ENCODE data around the gene CSF1. TPM values are rescaled to one million over a fixed set of nuclear protein-coding genes. Genes with fewer than 3 reads are reported as not detected.
"Not testable (repeated sequence)": the region's sequence is repeated elsewhere in the genome, so short reads cannot be mapped to it uniquely, and the experiment has no call there.

The CSF1 gene
- total RNA-seq, 1 donor from 2014 or later = 4.6 TPM

DNA sequence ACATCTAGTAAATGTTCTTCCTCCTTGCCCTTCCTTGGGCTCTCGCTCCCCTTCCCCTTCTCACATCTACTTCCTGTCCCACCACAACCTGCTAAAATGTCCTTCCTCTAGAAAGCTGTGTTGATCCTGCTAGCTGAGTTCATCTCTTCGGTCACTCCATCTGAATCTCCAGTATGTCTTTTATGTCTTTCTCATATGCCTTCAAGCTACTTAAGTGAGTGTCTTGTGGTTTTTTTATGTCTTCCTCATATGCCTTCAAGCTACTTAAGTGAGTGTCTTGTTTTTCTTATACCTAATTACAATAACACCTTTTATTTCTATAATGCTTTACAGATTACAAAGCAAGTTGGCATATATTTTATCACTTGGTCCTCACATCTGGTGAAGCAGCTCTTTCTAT lies 33.9 kb downstream of the CSF1 start:
- ATAC-seq = no peak

DNA sequence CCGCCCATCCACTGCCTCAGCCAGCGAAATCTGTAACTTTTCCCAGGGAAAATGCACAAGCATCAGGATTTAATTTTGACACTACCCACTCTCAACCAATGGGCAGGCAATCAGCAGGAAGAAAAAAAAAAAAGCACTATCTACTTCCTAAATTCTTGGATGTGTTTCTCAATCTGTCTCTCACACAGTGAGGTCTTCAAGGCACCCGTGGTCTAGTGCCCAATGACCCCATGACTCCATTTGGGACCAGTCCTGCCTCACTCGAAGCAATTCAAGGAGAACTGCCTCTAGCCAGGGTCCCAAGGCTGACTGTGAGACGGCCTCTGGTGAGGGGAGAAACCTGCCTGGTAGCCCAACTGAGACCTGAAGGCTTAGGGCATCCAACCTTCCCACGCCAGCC lies 35.9 kb downstream of the CSF1 start:
- no peak for ATAC-seq

DNA sequence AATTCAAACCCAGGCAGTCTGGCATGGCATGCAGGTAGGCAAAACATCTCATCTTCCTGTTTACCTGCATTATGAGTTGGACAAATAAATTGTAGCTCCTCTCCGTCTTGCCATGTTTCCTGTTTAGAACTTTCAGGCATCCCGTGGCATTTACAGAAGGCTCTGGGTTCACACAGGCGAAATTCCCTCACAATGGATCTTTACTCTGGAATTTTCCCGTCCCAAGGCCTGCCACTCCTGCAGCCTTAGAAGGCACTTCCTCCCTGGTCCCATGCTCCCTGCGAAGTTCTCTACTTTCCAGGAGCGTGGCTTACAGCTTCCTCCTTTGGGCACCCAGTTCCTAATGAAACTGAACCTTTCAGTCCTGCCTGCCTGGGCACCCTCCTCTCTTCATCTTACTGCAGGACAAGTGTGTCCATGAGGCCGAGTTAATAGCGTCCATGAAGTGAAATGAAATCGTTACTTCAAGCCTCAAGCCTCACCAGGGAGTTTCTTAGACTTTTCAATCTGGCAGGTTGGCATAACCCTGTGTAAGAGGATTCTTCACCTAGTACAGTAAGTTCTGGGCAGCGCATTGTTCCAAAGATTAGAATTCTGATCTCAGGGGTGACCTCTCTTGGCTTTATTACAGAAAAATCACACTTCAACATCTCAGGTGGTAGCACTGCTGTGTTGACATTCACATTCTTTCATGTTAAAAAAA lies 37.1 kb downstream of the CSF1 start:
- ATAC-seq = no peak

DNA sequence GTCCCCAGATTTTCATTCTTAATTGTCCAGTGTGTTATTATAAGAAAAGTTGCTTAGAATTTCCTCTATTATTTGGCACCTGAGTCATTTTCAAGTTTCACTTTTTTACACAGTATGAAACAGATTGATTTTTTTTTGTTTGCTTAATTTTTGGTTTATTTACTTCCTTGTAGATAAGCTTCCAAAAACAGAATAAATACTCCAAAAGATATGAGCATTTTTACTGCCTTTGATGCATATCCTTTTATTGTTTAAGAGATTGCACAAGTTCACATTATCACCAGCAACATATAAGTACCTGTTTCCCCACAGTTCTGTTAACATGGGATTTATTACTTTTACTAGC lies 37.6 kb downstream of the CSF1 start:
- no peak for ATAC-seq

DNA sequence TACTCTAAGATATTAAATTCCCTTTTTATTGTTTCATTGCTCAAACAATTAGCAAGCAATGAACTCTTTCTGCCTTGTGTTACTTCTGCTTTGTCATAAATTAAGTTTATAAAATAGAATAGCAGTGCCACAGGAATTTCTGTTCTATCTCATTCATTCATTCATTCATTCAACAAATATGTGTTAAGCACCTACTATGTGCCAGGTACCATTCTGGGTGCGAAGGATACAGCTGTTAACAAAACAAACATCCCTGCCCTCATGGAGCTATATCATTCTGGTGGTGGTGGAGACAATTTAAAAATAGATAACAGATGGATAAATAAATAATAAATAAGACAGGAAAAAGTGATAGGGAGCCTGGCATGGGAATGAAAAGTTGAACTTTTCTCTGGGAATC lies 39.4 kb downstream of the CSF1 start:
- ATAC-seq = no peak

DNA sequence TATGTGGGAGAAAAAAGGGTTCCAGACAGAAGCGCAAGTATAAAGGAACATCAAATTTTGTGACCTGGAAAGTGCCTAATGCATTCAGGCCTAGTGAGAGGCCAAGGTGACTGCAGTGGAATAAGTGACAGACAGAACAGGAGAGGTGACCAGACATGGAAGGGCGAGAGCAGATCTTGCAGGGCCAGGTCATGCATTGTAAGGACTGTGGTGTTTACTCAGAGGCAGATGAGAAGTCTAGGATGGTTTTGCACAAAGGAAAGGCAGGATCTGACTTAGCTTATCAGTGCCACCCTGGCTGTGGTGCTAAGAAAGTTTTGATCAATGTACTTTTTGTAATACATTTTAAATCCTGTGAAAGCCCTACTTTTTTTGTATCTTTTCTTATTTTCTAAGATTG lies 39.9 kb downstream of the CSF1 start:
- no peak for ATAC-seq

DNA sequence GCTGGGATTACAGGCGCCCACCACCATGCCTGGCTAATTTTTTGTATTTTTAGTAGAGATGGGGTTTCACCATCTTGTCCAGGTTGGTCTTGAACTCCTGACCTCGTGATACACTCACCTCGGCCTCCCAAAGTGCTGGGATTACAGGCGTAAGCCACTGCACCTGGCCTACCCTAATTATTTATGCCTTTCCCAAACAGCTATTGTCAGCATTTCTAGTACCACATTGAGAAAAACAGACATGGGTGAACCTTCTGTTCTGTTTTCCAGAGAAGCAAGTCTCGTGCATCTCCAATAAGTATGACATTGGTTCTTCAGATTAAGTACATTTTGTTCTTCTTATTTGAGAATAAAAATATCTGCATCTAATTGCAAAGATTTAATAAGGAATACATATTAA lies 40.9 kb downstream of the CSF1 start:
- ATAC-seq = not testable (repeated sequence)

DNA sequence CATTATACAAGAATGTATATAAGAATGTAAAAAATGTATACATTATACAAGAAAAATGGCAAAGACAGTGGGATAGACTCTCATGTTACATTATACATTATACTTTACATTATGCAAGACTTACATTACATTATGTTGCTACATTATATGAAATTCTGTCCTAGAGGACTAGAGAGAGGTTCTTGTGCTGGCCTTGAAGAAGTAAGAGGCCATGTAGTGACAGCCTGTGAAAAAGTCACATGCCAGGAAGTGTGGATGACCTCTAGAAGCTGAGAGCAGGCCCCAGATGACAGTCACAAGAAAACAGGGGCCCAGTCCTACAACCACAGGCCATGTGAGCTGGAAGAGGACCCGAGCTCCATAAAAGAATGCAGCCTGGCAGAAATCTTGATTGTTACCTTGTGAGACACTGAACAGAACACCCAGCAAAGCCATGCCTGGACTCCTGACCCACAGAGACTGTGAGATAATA lies 43.4 kb downstream of the CSF1 start:
- ATAC-seq = no peak

DNA sequence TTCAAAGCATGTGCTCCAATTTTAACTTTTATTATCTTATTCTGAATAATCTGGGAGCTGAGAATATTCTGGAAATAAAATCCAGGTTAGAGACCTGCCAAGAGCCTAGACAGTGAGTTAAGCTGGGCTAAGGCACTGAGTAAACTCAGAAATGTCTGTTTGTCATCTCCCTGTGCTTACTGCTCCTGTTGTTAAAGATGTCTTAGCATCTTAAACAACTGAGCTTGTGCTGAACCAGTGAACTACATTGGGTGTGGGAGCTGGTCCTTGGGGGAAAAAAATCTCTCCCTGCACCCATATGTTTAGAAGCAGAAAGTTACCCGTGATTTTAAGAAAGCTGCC lies 49.0 kb downstream of the CSF1 start:
- no peak for ATAC-seq

DNA sequence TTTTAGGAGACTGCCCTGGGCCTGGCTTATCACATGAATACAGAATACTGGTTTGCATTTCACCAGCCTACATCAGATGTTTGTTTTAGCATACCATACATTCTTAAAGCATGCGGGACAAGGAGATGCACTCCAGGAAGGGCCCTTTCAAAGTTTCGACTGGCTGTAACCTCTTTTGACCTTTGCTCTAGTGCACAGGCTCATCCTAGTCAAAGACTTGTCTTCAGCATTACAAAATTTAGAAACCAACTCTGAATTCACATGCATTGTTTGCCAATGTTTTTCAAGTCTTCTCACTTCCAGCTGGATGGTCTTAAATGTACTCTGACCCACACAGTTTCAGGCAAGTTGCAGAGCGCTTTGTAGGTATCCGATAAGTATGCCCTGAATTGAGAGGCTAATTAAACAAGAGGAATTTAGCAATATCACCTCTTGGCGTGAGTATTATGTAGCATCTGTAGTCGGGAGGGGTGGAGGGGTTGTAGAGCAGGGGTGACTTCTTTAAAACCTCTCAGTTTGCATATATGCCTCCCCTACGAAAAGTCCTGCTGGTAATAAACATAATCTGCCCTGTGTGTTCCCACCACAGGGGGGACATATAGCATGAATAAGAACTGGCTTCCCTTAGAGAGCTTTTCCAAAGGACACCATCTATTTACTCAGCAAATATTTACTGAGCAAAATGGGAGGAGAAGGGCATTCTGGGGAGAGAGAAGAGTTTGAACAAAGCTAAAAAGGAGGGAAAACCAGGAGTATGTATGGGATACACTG lies 49.5 kb downstream of the CSF1 start:
- no peak for ATAC-seq

DNA sequence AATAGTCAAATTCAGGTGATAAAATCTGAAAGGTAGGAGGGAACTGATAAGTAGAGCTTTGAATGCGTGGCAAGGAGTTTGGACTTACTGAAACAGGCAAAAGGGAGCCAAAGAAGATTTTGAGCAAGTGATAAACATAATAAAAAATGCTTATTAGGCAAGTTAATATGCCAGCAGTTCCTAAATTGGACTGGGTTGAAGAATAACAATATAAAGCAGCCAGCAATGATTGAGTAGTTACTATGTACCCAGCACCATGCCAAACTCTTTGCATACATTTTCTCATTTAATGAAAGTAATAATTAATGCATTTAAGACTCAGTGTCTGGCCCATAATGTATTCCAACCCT lies 50.1 kb downstream of the CSF1 start:
- ATAC-seq = no peak

DNA sequence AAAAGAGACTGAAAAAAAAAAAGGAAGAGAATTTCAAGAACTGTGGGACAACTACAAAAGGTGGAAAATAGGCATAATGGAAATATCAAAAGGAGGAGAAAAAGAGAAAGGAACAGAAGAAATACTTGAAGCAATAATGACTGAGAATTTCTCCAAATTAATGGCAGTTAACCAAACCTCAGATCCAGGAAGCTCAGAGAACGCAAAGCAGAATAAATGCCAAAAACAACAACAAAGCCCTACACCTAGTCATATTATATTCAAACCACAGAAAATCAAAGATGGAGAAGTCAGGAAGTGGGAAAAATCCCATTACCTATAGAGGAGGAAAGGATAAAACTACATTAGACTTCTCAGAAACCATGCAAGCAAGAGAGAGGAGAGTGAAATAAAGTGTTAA lies 53.2 kb downstream of the CSF1 start:
- no peak for ATAC-seq

DNA sequence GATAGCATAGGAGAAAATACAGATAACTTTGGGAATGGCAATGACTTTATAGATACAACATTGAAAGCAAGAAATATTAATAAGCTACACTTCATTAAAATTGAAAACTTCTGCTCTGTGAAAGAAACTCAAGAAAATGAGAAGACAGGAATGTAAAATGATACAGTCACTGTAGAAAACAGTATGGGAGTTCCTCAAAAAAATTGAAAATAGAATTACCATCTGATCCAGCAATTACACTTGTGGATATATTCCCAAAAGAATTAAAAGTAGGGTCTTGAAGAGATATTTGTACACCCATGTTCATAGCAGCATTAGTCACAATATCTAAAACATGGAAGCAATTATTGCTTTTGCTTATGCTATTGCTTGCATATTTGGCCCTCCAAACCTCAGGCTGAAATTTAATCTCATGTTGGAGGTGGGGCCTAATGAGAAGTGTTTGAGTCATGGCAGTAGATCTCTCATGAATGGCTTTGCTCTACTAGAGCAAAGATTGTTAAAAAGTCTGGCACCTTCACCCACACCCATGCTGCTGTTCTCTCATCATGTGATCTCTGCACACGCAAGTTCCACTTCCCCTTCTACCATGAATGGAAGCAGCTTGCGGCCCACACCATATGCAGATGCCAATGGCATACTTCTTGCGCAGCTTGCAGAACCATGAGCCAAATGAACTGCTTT lies 58.6 kb downstream of the CSF1 start:
- ATAC-seq = peak; percentile 35

DNA sequence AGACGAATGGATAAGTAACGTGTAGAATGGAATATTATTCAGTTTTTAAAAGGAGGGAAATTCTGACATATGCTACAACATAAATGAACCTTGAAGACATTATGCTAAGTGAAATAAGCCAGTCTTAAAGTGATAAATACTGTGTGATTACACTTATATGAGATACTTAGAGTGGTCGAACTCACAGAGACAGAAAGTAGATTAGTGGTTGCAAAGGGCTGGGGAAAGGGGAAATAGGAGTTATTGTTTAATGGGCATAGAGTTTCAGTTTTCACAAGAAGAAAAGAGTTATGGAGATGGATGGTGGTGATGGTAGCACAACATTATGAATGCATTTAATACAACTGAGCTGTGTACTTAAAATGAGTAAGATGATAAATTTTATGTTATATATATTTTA lies 59.3 kb downstream of the CSF1 start:
- ATAC-seq = no peak

DNA sequence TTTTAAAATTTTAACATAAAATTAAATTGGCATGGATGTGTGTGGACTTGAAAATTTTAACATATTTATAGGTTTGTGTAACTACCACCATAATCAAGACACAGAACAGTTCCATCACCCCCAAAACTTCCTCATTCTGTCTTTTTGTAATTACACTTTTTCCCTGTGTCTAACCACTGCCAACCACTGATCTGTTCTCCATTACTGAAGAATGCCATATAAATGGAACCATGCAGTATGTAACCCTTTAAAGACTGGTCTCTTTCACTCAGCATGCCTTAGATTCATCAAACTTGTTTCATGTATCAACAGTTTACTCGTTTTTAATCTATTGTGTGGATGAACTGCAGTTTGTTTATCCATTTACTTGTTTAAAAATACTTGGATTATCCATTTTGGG lies 60.9 kb downstream of the CSF1 start:
- ATAC-seq = no peak

DNA sequence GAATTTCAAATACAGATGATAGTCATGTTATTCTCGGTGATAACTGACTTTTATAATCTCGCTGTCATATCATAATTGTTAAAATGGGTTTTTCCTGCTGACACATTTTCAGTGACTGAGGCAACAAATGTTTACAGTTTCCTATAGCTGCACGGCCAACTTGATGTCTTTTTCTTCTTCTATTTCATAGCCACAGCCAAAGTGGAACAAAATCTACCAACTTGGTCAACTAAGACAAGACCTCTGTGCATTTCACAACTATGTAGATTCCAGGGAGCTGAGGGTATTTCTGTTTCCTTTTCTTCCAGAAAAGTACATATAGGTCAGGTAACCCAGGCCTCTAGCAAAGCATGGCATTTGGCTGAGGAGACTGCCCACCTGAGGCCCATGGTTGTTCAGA lies 63.5 kb downstream of the CSF1 start:
- no peak for ATAC-seq

DNA sequence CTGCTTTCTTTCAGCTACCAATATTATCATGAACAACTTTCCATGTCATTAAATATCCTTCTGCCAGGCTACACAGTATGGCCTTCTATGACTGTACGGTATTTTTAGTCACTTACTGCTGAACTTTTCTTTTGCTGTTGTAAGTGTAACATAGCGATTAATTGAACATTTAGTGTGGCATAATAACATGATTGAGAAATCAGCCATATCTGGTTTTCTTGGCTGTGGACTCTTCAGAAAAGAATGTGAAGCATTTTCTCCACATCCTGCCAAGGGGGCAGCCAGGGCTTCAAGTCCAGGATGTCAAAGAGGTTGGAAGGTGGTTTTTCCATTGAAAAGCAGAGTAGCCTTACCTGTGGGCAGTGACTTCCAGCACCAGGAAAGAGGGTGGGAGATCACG lies 65.1 kb downstream of the CSF1 start:
- ATAC-seq = no peak

DNA sequence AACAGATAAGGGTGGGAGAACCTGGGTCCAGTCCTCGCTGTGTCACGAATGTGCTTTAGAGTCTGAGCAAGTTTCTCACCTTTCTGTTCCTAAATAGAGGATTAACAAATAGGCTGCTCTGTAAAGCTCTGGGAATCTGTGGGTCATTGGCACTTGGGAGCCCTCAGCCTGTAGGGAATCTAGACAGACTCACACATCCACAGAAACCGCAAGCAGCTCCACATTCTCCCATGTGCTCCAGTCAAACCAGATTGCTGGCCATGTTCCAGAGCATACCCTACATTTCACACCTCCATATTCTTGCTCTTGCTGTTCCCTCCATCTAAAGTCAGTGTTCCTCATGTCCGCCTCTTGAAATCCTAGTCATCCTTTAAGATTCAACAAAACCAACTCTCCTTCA lies 66.1 kb downstream of the CSF1 start:
- no peak for ATAC-seq

DNA sequence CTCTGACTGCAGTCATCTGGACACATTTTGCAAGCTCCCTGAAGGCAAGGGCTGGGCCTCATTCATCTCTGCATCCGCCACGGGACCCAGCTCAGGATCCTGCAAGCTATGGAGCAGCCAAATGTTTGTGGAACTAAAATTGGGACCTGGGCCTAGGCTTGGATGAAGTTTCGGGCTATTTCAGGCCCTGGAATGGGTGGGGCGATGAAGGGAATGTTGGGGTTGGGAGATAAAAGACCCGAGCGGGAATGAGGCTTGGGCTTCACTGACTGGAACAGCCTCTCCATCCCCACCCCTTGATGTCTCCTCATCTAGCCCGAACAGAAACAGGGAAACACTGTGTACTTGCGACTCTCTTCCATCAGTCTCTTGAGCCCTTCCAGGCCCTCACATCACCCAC lies 66.6 kb downstream of the CSF1 start:
- ATAC-seq = no peak

DNA sequence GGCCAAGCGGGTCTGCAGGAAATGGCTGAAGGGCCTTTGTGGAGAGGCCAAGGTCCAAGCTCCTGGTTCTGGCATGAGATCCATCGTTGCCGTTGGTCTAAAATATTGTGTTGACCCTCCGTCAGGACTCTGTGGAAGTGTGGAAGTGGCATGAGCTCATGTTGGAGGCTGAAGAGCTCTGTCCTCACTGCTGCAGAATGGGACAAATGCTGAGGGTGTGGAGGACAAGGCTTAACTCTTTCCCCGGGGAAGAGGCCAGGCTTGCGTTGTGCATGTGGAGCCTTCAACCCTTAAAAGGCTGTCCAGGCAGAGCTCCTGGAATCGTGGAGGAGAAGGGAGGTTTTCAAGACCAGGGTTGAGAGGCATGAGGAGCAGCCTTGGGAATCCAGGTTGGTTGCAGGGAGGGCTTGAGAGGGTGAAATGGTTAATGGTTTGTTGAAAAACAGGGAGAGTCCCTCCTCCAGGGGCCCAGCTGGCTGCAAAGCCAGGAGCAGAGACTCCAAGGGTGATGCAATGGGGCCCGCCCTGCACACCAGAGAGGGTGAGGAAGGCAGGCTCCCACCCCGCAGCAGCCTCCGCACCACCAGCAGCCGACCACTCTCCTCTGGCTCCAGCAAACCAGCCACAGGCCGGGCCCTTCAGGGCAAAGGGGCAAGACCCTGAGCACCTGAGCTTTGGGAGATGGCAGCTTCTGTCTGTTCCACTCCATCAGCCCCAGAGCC lies 67.2 kb downstream of the CSF1 start:
- ATAC-seq = no peak

DNA sequence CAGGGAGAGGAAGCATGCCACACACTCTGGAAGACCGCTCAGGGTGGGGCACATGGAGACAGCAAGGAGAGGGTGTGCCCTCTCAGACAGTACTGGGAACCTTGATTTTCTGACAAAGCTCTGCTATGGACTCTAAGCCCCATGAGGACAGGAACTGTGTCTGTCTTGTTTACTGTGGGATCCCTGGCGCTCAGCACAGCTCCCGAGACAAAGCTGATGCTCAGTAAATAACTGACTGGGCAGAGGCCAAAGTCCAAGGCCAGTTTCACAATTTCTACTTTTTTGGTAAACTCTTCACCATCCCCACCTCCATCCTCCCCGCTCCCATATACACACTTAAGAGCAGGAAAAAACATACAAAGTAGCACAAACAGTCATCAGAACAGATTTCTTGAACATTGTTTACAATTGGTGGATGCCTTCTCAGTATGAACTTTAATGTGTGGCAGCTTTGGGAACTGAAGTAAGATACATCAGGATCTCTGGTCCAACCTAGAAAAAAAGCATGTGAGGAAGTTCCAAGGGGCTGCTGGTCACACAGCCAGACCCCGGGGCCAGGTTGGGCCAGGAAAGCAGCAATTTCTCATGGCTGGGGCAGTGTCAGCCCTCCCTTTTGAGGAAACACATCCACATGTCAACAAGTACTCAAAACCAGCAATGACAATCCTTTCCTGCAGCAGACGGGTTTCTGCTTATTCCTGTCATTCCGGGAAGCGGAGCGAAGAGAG lies 68.3 kb downstream of the CSF1 start:
- no peak for ATAC-seq

DNA sequence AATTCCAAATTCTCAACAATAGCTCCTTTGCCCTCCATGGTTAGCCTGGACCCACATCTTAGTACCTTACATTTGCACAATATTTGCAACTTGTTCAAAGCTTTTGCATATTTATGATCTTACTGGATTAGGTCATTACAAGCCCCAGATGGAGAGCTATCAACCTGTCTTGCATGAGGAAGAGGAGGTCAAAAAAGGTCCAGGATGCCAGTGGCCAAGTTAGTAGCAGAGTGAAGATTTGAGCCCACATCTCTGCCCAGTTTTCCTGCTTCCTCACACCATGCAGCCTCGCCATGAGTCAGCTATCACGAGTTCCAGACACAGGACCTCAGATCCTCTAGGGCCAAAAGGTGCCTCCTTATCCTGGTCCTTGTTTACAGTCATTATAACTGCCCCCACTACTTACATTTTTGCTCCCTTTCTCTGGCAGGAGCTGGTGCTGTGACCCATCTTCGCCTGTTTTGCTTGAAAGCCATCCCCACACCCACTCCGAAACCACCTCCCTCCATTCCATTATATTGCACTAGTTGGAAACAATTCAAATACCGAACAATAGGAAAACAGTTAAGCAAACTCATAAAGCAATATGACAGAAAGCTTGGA lies 68.9 kb downstream of the CSF1 start:
- no peak for ATAC-seq
